Measurements from ENCODE around the gene ARL15. TPM values are rescaled to one million over a fixed set of nuclear protein-coding genes. Genes with fewer than 3 reads are reported as not detected.
"Not testable (repeated sequence)": the region's sequence is repeated elsewhere in the genome, so short reads cannot be mapped to it uniquely, and the experiment has no call there.

The ARL15 gene
- 11.5 TPM for polyA plus RNA-seq (2013)

DNA sequence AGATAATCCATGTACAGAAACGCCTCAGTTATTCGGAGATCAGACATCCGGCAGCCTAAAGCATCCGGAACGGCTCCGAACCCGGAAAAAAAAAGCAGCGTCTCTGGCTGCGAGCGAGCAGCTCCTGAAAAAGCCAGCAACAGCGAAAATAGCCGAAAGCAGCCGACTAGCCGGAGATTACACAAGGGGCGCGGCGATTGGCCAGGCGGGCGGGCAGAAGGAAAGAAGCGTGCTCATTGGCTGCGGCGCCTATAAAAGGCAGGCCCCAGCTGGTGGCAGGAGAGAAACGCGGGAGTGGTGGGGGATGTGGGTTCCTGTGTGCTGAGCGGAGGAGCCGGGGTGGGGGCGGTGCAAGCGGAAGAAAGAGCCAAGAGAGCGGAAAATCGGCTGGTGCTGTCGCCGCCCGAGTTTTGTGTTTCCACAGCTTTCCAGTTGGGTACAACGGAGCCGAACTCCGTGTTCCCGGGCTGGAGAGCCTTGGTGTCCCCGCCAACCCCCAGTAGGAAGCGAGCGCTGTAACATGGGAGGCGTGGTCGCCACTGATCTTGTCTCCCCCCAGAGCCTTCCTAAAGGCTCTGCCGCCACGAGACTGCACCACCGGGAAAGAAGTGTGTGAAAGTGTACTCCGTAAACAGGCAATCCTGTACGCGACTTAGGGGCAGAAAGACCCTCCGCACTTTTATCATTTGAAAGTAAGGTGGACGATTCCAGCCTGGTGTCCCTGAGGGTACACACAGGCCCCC lies at the start of gene ARL15:
TSS of gene ARL15 (minus strand) at position 141 of the 743 bp plus-strand sequence.
- Histone ChIP-seq H3K27ac (ENCODE audit: insufficient read depth in 1 of 2, low read depth in 1 of 2, low read length in 2 of 2, poor library complexity in 1 of 2, severe bottlenecking in 2 of 2) (peak within 1 kb of the TSS; percentile 53 to 85), H3K4me1 (ENCODE audit: control extremely low read depth in 1 of 4, control insufficient read depth in 4 of 4, insufficient read depth in 4 of 4, low read length in 3 of 4) (peaks cover 6 to 27% (median 16%) of the 10 kb centered on the region in 4 experiments), H3K27me3 (replicated peaks in 2 of 5; ENCODE audit: control insufficient read depth in 4 of 5, insufficient read depth in 5 of 5, low read length in 4 of 5) (no peaks in the 10 kb centered on the region), H3K36me3 (ENCODE audit: control insufficient read depth in 4 of 4, insufficient read depth in 4 of 4, low read length in 3 of 4) (no peaks in the 10 kb centered on the region), H3K9me3 (ENCODE audit: control extremely low read depth in 1 of 5, control insufficient read depth in 4 of 5, insufficient read depth in 2 of 5, low read depth in 1 of 5, low read length in 4 of 5) (no peaks in the 10 kb centered on the region), H3K4me3 (ENCODE audit: control insufficient read depth in 1 of 7, extremely low read depth in 1 of 7, insufficient read depth in 4 of 7, low read depth in 2 of 7, low read length in 6 of 7) (peak within 1 kb of the TSS; percentile 71 to 98 (median 95))
- ChIA-PET CTCF (interaction anchor here (1.0 to 2.4 kb wide), 8 partner anchors 10 to 107 kb away, joined by 3 to 9 read pairs (median 6); no protein-coding TSS in a partner anchor), POLR2A (interaction anchor here (0.6 to 1.5 kb wide), 4 partner anchors 12 to 109 kb away, joined by 3 to 8 read pairs (median 4); no protein-coding TSS in a partner anchor)
- peak; percentile 97 to 98 (median 98) for DNase-seq
- under 1% methylated on average over 49 of the region's 50 CpGs for WGBS (ENCODE audit: insufficient coverage)

DNA sequence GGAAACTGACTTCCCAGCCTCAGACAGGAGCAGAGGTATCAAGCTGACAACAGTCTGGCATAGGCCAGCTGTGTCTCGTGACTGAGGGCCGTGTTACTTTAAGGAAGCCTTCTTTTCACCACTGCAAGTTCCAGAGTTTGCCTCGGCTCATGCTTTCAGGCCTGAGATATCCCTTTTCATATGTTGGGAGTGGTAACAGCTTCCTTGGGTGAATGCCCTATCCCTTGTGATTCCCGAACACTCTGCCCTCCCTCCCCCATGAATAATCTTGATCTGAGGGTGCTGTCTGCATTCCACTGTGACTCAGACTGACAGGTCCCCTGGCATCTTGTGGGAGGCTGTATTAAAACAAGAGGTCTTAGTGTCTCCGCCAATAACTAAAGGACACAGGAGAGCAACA lies 49.7 kb upstream of the ARL15 start:
- no peak overlapping the region for H3K4me3 ChIP-seq (ENCODE audit: control insufficient read depth in 1 of 7, extremely low read depth in 1 of 7, insufficient read depth in 4 of 7, low read depth in 2 of 7, low read length in 6 of 7)
- no peaks in the 10 kb centered on the region for H3K36me3 ChIP-seq (ENCODE audit: control insufficient read depth in 4 of 4, insufficient read depth in 4 of 4, low read length in 3 of 4)
- no peak for DNase-seq
- H3K4me1 ChIP-seq (ENCODE audit: control extremely low read depth in 1 of 4, control insufficient read depth in 4 of 4, insufficient read depth in 4 of 4, low read length in 3 of 4) = peaks cover 0 to 11% (median 4%) of the 10 kb centered on the region in 4 experiments
- no peaks in the 10 kb centered on the region for H3K9me3 ChIP-seq (ENCODE audit: control extremely low read depth in 1 of 5, control insufficient read depth in 4 of 5, insufficient read depth in 2 of 5, low read depth in 1 of 5, low read length in 4 of 5)
- H3K27me3 ChIP-seq (replicated peaks in 2 of 5; ENCODE audit: control insufficient read depth in 4 of 5, insufficient read depth in 5 of 5, low read length in 4 of 5) = no peaks in the 10 kb centered on the region
- WGBS (ENCODE audit: insufficient coverage) = 79% methylated on average over 5 of the region's 5 CpGs
- CTCF ChIA-PET = interaction anchor here (1.4 kb wide), 1 partner anchor 12 kb away, joined by 3 read pairs; no protein-coding TSS in a partner anchor
- POLR2A ChIA-PET = no interaction called here
- no peak overlapping the region for H3K27ac ChIP-seq (ENCODE audit: insufficient read depth in 1 of 2, low read depth in 1 of 2, low read length in 2 of 2, poor library complexity in 1 of 2, severe bottlenecking in 2 of 2)

DNA sequence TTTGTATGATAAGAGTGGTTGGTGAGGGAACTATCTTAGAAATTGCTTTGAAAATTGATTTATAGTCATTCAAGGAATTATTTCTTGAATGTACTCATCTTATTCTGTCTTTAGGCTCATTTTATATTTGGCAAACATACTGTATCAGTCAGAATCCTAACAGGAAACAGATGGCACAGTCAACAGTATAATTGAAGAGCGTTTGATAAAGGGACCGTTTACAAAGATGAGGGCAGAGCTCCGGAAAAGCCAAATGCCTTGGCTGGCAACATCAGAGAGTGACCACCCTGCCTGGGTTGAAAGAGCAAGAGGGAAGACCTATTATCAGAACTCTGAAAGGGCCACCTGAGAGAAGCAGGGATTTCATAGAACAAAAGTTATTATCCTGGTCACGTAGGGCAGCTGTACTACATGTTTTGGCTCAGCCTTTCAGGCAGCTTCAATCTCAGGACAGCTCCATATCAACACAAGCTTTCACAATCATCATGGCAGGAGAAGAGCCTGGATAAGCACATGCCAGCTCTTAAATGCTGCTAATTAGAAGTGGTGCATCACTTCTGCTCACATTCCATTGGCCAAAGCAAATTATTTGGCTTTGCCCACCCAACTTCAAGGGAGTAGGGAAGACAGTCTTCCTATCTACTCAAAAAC lies 47.2 kb upstream of the ARL15 start:
- no peaks in the 10 kb centered on the region for H3K36me3 ChIP-seq (ENCODE audit: control insufficient read depth in 4 of 4, insufficient read depth in 4 of 4, low read length in 3 of 4)
- H3K9me3 ChIP-seq (ENCODE audit: control extremely low read depth in 1 of 5, control insufficient read depth in 4 of 5, insufficient read depth in 2 of 5, low read depth in 1 of 5, low read length in 4 of 5) = peaks cover 0 to 20% (median 7%) of the 10 kb centered on the region in 5 experiments
- no peak overlapping the region for H3K27ac ChIP-seq (ENCODE audit: insufficient read depth in 1 of 2, low read depth in 1 of 2, low read length in 2 of 2, poor library complexity in 1 of 2, severe bottlenecking in 2 of 2)
- peaks cover 0 to 11% (median 4%) of the 10 kb centered on the region in 4 experiments for H3K4me1 ChIP-seq (ENCODE audit: control extremely low read depth in 1 of 4, control insufficient read depth in 4 of 4, insufficient read depth in 4 of 4, low read length in 3 of 4)
- H3K27me3 ChIP-seq (replicated peaks in 2 of 5; ENCODE audit: control insufficient read depth in 4 of 5, insufficient read depth in 5 of 5, low read length in 4 of 5) = no peaks in the 10 kb centered on the region
- H3K4me3 ChIP-seq (ENCODE audit: control insufficient read depth in 1 of 7, extremely low read depth in 1 of 7, insufficient read depth in 4 of 7, low read depth in 2 of 7, low read length in 6 of 7) = no peak overlapping the region
- 7% methylated on average over 4 of the region's 4 CpGs for WGBS (ENCODE audit: insufficient coverage)
- ChIA-PET CTCF (interaction anchor here (0.8 kb wide), 1 partner anchor 62 kb away, joined by 3 read pairs; no protein-coding TSS in a partner anchor), POLR2A (interaction anchor here (0.6 kb wide), 1 partner anchor 39 kb away, joined by 5 read pairs; no protein-coding TSS in a partner anchor)
- DNase-seq = peak; percentile 10 to 81 (median 65)

DNA sequence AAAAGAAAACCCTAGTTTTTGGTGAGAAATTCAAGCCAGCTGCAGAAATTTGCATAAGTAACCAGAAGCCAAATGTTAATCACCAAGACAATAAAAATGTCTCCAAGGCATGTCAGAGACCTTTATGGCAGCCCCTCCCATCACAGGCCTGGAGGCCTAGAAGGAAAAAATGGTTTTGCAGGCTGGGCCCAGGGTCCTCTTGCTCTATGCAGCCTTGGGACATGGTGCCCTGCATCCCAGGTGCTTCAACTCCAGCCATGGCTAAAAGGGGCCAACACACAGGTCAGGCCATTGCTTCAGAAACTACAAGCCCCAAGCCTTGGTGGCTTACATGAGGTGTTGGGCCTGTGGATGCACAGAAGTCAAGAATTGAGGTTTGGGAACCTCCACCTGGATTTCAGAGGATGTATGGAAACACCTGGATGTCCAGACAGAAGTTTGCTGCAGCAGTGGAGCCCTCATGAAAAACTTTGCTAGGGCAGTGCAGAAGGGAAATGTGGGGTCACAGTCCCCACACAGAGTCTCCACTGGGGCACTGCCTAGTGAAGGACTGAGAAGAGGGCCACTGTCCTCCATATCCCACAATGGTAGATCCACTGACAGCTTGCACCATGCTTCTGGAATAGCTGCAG lies 43.7 kb upstream of the ARL15 start:
- H3K27ac ChIP-seq (ENCODE audit: insufficient read depth in 1 of 2, low read depth in 1 of 2, low read length in 2 of 2, poor library complexity in 1 of 2, severe bottlenecking in 2 of 2); H3K36me3 ChIP-seq (ENCODE audit: control insufficient read depth in 4 of 4, insufficient read depth in 4 of 4, low read length in 3 of 4); POLR2A ChIA-PET; H3K27me3 ChIP-seq (replicated peaks in 2 of 5; ENCODE audit: control insufficient read depth in 4 of 5, insufficient read depth in 5 of 5, low read length in 4 of 5); DNase-seq; H3K4me3 ChIP-seq (ENCODE audit: control insufficient read depth in 1 of 7, extremely low read depth in 1 of 7, insufficient read depth in 4 of 7, low read depth in 2 of 7, low read length in 6 of 7): not testable (repeated sequence)
- Histone ChIP-seq H3K4me1 (ENCODE audit: control extremely low read depth in 1 of 4, control insufficient read depth in 4 of 4, insufficient read depth in 4 of 4, low read length in 3 of 4) (peaks cover 0 to 11% (median 4%) of the 10 kb centered on the region in 4 experiments), H3K9me3 (ENCODE audit: control extremely low read depth in 1 of 5, control insufficient read depth in 4 of 5, insufficient read depth in 2 of 5, low read depth in 1 of 5, low read length in 4 of 5) (peaks cover 1 to 20% (median 7%) of the 10 kb centered on the region in 5 experiments)
- CTCF ChIA-PET = interaction anchor here (0.7 to 1.3 kb wide), 2 partner anchors 9 to 22 kb away, joined by 3 read pairs; no protein-coding TSS in a partner anchor

DNA sequence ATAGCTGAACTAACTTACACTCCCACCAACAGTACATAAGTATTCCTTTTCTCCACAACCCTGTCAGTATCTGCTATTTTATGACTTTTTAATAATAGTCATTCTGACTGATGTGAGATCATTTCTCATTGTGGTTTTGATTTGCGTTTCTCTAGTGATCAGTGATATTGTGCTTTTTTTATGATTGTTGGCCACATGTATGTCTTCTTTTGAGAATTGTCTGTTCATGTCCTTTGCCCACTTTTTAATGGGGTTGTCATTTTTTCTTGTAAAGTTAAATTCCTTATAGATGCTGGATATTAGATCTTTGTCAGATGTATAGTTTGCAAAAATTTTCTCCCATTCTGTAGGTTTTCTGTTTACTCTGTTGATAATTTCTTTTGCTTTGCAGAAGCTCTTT lies 42.2 kb upstream of the ARL15 start:
- H3K9me3 ChIP-seq (ENCODE audit: control extremely low read depth in 1 of 5, control insufficient read depth in 4 of 5, insufficient read depth in 2 of 5, low read depth in 1 of 5, low read length in 4 of 5) = peaks cover 3 to 20% (median 7%) of the 10 kb centered on the region in 5 experiments
- DNase-seq; H3K36me3 ChIP-seq (ENCODE audit: control insufficient read depth in 4 of 4, insufficient read depth in 4 of 4, low read length in 3 of 4); H3K4me3 ChIP-seq (ENCODE audit: control insufficient read depth in 1 of 7, extremely low read depth in 1 of 7, insufficient read depth in 4 of 7, low read depth in 2 of 7, low read length in 6 of 7); H3K27ac ChIP-seq (ENCODE audit: insufficient read depth in 1 of 2, low read depth in 1 of 2, low read length in 2 of 2, poor library complexity in 1 of 2, severe bottlenecking in 2 of 2); H3K27me3 ChIP-seq (replicated peaks in 2 of 5; ENCODE audit: control insufficient read depth in 4 of 5, insufficient read depth in 5 of 5, low read length in 4 of 5); POLR2A ChIA-PET; H3K4me1 ChIP-seq (ENCODE audit: control extremely low read depth in 1 of 4, control insufficient read depth in 4 of 4, insufficient read depth in 4 of 4, low read length in 3 of 4): not testable (repeated sequence)
- no CpG with 5 or more reads among the region's 1 CpG for WGBS (ENCODE audit: insufficient coverage)
- CTCF ChIA-PET = interaction anchor here (1.2 to 1.3 kb wide), 2 partner anchors 11 to 104 kb away, joined by 3 read pairs; no protein-coding TSS in a partner anchor

DNA sequence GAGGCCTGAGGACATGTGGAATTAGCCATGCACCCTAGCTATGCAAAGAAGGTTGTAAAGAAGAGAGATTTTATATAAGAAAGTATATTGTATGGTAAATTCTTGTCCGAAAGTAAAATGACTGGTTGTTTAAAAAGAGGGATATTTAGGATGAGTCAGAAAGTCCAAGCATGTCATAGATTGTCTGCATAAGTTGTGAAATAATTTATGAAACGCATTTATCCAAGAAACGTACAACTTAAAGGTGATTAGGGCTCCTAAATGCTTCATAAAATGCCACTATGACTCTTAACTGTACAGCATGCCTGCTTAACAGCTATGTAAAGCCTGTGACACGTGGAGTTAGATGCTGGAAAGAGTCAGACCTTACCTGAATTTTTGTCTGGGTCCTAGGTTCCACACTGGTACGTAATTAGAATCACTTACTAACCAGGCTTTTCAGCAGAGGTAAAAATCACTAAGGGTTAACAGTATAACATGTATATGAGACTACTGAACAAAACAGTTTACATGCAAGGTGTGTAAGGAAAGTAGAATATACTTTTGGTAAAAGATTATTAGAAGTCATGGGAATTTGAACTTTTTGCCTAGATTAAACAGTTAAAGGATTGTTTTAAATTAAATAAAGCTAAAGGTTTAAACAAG lies 37.0 kb upstream of the ARL15 start:
- ChIA-PET POLR2A (no interaction called here), CTCF (interaction anchor here (1.0 to 1.1 kb wide), 2 partner anchors 13 to 21 kb away, joined by 3 read pairs; no protein-coding TSS in a partner anchor)
- Histone ChIP-seq H3K4me1 (ENCODE audit: control extremely low read depth in 1 of 4, control insufficient read depth in 4 of 4, insufficient read depth in 4 of 4, low read length in 3 of 4) (no peaks in the 10 kb centered on the region), H3K4me3 (ENCODE audit: control insufficient read depth in 1 of 7, extremely low read depth in 1 of 7, insufficient read depth in 4 of 7, low read depth in 2 of 7, low read length in 6 of 7) (no peak overlapping the region), H3K36me3 (ENCODE audit: control insufficient read depth in 4 of 4, insufficient read depth in 4 of 4, low read length in 3 of 4) (no peaks in the 10 kb centered on the region), H3K27me3 (replicated peaks in 2 of 5; ENCODE audit: control insufficient read depth in 4 of 5, insufficient read depth in 5 of 5, low read length in 4 of 5) (no peaks in the 10 kb centered on the region), H3K27ac (ENCODE audit: insufficient read depth in 1 of 2, low read depth in 1 of 2, low read length in 2 of 2, poor library complexity in 1 of 2, severe bottlenecking in 2 of 2) (no peak overlapping the region), H3K9me3 (ENCODE audit: control extremely low read depth in 1 of 5, control insufficient read depth in 4 of 5, insufficient read depth in 2 of 5, low read depth in 1 of 5, low read length in 4 of 5) (peaks cover 0 to 9% (median 3%) of the 10 kb centered on the region in 5 experiments)
- DNase-seq = peak in 2 of 3 donors; percentile 22 to 26
- 90% methylated on average over 5 of the region's 5 CpGs for WGBS (ENCODE audit: insufficient coverage)
